Measurements from ENCODE around the gene MTTP.
"Not testable (repeated sequence)": the region's sequence is repeated elsewhere in the genome, so short reads cannot be mapped to it uniquely, and the experiment has no call there.

The MTTP gene

DNA sequence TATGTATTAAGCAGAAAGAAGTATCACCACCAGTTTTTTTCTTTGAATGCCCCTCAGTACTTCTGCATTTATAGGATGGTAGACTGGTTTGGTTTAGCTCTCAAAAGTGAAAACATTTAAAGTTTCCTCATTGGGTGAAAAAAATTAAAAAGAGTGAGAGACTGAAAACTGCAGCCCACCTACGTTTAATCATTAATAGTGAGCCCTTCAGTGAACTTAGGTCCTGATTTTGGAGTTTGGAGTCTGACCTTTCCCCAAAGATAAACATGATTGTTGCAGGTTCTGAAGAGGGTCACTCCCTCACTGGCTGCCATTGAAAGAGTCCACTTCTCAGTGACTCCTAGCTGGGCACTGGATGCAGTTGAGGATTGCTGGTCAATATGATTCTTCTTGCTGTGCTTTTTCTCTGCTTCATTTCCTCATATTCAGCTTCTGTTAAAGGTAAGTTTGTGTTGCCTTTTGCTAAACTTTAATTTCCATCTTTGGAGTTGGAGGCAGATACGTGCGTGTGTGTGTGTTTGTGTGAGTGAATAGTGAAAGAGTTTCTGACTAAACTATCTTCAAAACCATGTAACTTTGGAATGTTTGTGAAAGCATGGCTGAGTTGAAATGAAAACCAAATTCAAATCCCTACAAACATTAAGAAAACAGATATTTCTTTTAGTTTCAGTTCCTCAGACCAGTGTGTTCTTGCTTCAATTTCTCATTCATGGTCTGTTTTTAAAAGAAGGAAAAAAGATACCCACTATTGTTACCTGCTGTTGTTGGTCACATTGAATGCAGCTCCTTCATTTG is at the start of gene MTTP:
Gene MTTP, plus strand, starts transcription at position 295 of the 795 bp plus-strand sequence. Its CDS starts 86 bp downstream, at position 381.
- no peak for DNase-seq

DNA sequence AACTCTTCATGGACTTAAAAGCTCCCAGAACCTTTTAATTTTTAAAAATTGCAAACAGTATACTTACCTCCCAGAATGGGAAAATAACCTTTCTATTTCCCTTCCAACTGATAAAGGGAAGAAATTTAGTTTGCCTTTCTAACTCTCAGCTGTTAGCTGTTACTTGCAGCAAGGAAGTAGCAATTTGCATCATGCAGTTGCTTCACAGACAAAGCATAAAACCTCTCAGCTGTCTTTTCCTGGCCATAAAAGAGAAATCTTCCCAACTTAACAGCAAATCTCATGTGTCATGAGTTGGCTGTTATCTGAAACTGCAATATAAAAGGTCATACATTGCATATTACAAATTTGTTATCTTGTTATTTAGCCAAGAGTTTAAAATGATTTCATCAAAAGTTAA is 45.4 kb upstream of the MTTP start:
- DNase-seq, result no peak

DNA sequence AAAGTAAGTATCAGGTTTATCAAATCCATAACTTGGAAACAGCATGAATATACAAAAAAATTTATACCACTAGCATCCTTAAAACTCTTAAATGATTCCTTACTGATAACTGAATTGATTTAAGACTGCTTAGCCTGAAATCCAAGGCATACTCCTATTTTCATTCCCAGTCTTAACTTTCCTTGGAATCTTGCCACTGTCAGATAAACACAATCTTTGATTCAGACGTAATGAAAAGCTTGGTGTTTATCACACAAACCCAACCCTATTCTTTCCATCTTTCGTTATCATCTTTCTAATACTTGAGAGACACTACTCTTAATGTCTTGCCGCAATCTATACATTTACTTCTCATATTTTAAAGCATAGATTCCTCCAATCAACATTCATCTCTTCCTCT is 44.7 kb upstream of the MTTP start:
- no peak for DNase-seq

DNA sequence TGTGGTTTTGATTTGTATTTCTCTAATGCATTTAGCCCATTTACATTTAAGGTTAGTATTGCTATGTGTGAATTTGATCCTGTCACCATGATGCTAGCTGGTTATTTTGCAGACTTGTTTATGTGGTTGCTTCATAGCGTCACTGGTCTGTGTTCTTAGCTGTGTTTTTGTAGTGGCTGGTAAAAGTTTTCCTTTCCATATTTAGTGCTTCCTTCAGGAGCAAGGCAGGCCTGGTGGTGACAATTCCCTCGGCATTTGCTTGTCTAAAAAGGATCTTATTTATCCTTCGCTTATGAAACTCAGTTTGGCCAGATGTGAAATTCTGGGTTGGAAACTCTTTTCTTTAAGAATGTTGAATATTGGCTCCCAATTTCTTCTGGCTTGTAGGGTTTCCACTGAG is 39.9 kb upstream of the MTTP start:
- DNase-seq, result not testable (repeated sequence)

DNA sequence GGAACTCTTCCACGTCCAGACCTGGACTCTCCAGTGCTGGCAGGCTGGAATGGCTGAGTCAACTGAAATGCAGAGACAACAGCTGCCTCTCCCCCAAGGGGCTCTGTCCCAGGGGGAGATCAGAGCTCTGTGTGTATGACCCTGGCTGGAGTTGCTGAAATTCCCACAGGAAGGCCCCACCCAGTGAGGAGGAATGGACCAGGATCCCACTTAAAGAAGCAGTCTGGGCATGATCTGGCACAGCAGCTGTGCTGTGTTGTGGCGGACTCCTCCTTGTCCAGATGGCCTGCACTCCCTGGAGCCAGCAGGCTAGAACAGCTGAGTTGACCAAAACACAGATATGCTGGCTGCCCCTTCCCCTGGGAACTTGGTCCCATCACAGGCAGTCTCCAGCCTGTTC is 38.4 kb upstream of the MTTP start:
- DNase-seq, result no peak

DNA sequence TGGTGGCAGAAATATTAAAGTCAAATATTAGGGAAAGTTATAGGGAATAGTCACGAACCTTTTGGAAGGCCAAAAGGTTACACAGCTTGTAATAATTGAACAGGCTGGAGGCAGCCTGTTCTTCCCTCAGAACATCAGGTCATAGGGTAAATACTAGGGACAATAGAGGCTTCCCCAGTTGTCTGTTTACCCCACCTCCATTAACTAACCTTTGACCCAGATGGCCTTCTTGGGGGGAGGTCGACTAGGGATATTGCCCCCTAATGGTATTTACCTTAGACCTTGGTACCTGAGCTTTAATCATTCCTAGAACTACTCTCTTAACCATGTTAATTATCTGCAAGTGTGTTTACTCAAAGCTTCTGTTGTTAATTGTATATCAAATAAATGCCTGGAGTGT is 37.8 kb upstream of the MTTP start:
- DNase-seq, result no peak

DNA sequence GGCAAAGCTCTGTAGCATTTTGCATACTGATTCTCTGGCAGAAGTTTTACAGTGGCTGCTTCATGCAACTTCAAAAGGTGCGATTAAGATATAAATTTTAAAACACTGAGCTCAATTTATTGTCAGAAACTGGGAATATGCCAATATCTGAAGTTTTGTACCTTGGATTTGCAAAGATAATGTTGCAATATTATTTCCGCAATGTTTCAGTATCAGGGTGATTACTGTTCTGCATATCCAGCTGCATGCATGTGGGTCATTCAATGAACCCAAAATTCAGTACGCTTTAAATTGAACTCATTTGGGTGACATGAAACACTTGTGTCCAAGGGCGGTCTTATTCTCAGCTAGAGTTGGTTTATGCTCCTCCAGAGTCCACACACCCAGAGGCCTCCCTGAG is 37.0 kb upstream of the MTTP start:
- no peak for DNase-seq

DNA sequence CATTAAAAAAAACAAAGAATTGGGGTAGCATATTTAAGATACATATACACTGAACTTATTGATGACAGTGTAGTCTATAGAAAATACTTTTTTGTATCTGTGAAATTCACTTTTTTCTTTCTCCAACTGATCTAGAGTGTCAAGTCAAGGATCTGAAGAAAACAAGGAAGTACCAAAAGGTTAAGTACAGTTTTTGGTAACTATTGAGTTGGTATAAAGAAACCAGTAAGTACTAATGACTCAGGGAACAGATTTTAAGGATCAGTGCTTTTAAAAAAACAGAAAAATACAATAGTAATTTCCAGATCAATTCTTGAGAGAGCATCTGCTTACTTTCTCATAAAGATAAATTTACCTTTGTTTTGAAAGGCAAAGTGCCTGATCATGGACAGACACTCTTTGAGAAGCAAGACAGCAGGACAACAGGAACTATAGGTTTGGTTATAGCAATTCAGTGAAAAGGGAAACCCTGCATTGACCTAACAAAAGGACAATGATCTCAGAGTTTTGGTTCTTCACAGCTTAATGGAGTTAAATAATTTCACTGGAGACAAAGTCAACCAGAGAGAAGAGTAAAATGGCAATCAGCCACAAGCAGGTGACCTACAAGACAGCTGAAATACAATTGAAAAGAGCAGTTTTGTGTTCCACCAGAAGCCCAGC is 34.2 kb upstream of the MTTP start:
- no peak for DNase-seq

DNA sequence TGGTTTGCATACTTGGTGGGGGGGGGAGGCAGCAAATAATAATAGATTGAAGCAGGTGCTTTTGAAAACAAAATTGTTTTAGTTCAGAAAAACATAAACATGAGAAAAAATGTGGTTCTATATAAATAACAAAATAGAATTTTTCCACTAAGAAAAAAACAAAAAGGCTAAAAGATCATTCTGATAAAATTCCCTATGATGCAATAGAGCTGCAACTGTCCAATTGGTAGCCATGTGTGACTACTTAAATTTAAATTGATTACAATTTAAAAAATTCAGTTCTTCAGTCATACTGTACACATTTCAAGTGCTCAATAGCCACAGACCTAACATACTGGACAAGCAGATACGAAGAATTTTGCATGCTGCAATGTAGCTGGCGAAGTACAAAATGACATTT is 21.8 kb upstream of the MTTP start:
- DNase-seq, result no peak

DNA sequence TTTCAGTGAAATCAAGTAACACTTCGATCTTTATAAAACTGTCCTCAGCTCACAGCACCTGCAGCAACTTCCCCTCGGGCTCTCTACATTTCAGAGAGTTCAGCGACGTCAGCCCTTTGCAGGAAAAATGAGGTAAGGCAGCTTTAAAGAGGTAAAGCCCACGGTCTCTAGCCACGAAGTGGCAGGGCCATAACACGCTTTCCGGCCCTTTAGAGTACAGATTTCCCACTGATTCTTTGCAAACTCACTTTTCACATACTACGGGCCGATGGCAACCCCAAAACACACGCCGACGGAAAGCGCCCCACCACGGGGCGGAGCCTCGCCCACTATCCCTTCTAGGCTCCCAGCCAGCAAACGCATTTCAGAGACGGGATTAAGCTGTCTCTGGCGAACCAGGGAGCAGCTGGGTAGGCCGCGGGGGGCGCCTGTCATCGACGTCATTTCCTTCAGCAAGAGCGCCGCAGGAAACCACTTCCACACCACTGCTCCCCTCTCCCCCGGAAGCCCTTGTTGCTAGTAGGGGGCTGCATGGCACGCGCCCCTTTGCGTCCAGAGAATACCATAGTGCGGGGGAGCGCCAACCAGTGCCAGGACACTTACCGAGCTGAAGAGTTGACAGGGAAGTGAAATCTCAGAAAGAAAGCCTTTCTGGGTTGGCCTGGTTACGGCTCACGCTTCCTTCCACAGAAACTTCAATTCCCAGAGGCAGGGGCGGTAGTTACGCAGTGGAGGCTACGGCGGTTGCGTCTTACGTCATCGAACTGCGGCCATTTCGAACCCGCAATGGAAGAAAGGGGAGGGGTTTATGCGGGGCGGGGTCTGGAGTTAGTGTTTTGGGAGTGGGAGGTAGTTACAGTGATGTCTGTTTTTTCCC is 11.1 kb upstream of the MTTP start, which contains the start of gene TRMT10A:
Gene TRMT10A, minus strand, starts transcription at position 730 of the 877 bp plus-strand sequence. CDS start 4,701 bp downstream, outside the sequence.
- peak; percentile 95 for DNase-seq

DNA sequence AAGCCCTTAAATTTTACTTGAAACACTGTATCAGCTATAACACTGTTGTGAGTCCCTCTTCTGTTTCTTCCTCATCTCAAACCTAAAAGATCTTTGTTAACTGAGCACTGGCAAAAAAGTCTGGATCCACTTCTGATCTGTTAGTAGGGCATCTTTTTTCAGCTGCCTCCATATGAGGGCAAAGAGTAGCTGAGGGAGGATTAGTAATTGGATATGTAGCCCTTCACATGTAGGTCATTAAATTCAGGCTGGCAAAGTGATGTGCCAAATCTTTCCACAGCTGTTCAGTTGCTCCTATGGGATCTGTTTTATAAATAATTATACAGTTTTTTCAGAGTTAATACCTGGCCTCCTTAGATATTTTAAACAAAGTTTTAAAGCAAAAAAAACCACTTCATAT is 9.7 kb upstream of the MTTP start:
- no peak for DNase-seq

DNA sequence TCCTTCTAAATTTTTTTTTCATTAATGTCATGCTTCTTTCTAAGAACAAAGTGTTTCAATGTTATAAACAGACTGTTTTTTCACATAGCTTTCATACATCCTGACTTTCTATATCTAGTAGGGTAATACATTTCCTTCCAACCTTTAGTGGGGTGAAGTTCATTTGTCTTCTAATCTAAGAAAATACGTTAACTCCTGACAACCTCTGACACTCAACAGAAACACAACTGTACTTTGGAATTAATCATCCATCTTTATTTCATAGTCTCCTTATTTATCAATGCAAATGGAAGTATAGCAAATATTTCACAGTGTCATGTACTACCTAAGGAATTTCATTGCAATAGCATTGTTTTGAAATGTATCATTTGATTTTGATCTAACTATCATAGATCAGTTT is 2.7 kb upstream of the MTTP start:
- DNase-seq, result no peak

DNA sequence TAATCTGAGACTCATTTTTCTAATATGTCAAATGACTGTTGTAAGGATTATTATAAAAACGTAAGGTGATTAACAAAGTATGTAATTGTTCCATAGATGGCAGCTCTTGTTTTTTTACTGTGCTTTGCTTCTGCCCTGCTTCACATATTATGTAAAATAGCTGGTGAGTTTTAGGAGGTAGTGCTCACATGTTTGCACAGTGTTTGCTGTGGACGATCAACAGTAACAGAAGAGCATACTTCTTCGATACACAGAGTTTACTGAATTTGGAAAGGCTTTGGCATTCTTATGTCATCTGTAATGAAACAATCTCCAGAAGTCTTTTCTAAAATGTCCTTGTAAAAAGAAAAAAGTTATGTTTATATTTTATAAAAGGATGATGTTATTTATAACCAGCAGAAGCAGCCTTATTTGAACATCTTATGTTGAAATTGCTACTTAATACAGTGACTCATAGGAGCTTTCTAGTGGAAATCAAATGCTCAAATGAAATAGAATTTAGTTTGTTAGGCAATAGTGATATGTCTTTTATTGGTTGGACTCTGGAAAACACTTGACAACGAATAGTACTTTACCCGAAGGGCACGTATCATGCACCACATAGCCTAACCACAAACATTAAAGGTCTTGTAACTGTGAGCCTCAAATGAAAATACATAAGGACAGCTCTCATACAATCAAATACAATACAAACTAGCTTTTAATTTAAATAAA is 1.9 kb upstream of the MTTP start:
- no peak for DNase-seq

DNA sequence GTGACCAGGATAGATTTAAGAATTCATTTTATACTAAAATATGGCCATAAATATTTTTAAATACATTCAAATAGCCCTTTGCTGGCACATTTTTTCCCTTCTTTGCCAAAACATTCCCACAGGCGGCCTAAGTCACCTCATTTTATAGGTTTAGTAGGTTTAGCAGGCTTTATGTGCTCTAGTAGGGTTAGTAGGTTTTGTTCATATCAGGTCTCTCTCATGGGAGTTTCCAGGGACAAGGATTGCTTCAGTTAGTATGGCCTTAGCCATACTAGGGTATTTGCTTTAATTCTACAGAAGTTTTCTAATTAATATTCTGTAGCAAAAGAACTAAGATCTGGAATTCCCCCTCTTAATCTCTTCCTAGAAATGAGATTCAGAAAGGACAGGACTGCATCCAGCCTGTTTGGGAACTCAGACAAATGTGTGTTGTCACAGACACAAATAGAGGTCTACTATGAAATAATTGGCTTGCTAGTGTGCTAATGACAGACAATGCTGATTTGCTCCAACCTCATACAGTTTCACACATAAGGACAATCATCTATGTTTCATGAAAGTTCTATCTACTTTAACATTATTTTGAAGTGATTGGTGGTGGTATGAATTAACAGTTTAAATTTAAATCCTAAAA is 772 bp upstream of the MTTP start:
- no peak for DNase-seq

DNA sequence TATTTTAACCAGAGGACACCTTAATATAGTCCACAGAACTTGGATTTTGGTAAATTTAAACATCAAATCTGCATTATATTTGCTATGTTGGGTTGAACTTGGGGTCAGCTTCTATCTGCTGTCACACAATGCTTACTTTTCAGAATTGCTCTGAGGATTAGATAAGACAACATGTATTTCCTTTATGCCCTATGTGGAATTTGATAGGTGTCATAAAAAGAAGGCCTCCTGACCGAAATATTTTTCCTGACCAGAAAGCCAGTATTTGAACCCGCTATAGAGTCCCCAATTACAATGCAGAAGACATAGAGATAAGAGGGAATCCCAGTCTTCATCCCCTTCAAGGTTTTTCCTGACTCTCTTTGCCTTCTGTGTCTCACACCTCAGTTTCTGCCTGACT is 4.1 kb downstream of the MTTP start:
- no peak for DNase-seq

DNA sequence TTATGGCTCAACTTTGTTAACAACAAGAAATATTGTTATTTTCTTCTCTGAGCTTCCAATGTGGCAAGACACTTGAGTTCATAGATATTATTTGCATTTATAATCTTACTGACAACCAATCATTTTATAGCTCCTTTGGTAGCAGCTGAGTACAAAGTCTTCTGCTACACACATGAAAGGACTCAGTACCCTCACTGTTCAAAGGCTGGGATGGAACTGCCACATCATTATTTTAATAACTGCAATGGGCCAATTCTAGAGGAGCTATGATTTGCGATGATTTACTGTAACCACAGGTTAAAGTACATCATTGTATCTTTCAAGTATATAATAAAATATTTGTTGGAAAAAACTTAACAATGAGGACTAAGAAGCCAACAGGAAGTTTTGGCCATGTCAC is 10.9 kb downstream of the MTTP start:
- DNase-seq, result no peak

DNA sequence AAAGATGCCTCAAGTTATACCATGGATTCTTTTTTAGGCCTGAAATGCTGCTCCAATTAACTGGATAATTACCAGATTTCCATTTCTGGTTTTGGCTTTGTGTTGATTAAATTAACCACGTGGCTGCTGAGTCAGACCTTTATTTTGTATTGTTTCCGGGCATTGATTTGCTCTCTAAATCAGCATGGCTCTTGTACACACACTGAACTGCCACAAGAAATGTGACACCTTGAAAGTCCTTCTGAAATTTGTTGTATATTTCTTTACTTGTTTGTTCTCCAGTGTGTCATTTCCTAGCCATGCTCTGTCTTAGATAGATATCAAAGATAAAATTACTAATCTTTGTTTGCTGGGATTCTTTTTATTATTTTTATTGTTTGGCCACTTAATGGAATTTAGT is 11.7 kb downstream of the MTTP start:
- DNase-seq, result no peak

DNA sequence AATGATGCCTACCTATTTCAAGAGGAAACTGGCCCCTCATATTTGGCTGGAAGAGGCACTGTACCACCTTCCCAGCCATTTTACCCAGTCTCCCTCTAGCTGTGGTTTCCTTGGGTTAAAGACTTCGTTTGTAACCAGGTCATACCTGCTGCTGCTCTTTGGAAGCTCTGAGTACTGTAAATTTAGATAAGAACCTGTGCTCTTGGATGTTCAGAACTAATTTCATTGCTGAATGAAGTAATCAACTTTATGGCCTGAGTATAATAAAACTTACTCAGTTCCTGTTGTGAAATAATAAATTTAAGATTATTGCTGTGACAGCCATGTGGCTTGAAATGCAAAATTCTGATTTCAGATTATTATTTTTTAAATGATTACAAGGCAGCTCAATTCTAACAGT is 12.2 kb downstream of the MTTP start:
- DNase-seq, result no peak

DNA sequence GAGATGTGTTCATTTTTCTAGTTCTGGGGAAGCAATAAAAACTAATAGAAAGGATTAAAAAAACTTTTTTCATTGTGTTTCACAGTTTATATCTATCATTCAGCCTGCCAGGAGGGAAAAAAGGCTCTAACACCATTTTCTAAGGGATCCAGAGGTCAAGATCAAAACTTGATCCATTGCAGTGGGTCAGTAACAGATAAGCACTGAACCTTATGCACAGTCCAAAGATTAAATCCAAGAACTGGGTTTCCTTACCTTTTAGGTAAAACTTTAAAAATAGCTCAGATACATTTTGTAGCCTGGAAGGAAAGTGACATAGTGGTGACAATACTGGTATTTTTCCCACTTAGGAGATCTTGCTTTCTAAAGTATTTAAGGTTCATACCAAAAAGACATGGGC is 12.7 kb downstream of the MTTP start:
- DNase-seq, result no peak

DNA sequence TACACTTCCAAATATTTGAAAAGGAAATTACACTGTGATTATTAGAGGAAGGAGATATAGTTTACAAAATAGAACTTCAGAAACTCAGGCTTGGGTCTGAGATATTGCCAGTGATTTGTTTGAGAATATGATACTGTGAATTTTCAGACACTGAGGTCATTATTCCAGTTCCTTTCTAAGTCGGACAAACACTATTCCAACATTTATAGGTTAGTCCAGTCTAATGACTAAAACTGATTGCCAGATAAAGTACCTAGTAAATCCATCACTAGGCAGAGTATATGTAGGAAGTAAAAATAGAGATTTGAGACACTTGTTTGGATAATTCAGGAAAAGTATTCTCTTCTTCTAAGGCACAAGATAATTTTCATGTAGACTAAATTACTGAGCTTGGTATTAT is 13.2 kb downstream of the MTTP start:
- DNase-seq, result no peak

DNA sequence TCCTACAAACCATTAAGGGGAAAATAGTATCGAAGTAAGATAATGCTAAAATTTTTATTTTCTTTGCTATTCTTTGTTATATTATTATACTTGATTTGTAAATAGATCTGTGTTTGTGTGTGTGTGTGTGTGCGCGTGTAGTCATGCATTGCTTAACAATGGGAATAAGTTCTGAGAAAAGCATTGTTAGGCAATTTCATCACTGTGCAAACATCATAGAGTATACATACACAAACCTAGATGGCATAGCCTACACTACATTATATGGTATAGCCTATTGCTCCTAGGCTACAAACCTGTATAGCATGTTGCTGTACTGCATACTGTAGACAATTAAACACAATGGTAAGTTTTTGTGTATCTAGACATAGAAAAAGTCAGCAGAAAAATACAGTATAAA is 17.1 kb downstream of the MTTP start:
- no peak for DNase-seq
